ENCODE data around the gene EPS8L2.
"Not testable (repeated sequence)": the region's sequence is repeated elsewhere in the genome, so short reads cannot be mapped to it uniquely, and the experiment has no call there.

The EPS8L2 gene

DNA sequence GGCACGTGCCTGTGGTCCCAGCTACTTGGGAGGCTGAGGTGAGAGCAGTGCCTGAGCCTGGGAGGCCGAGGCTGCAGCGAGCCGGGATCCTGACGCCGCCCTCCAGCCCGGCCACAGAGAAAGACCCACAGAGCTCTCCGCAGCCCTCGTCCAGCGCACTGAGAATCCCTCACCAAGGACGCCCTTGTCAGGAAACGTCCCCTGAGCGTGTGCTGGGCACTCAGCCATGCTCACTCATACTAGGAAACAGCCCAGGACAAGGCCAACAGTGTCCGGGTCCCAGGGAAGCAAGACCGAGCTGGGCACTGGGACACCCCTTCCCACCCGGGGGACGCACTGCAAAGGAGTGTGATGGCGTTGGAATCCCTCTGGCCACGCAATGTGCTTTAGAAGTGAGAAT is 25.6 kb upstream of the EPS8L2 start:
- Mint-ChIP-seq H3K4me1 (peaks cover 13% of the 10 kb centered on the region), H3K27ac (no peak overlapping the region), H3K36me3 (peaks cover 87% of the 10 kb centered on the region), H3K4me3 (no peak overlapping the region), H3K9me3 (no peaks in the 10 kb centered on the region)
- no peak for ATAC-seq
- DNase-seq (ENCODE audit: low spot score in 2 of 2) = no peak

GRCh38 chr11:680970-681369 is 25.1 kb upstream of the EPS8L2 start:
- Mint-ChIP-seq H3K9me3 (no peaks in the 10 kb centered on the region), H3K27ac (no peak overlapping the region), H3K4me3 (no peak overlapping the region), H3K4me1 (peaks cover 13% of the 10 kb centered on the region), H3K36me3 (peaks cover 87% of the 10 kb centered on the region)
- ATAC-seq (peak; percentile 51), DNase-seq (ENCODE audit: low spot score in 2 of 2) (no peak)

- ATAC-seq = no peak
- Mint-ChIP-seq H3K27ac (no peak overlapping the region), H3K4me1 (peaks cover 11% of the 10 kb centered on the region), H3K9me3 (no peaks in the 10 kb centered on the region), H3K36me3 (peaks cover 84% of the 10 kb centered on the region), H3K4me3 (no peak overlapping the region)
- no peak for DNase-seq (ENCODE audit: low spot score in 2 of 2)
Measured at GRCh38 chr11:686451-687243, 19.4 kb upstream of the EPS8L2 start.

DNA sequence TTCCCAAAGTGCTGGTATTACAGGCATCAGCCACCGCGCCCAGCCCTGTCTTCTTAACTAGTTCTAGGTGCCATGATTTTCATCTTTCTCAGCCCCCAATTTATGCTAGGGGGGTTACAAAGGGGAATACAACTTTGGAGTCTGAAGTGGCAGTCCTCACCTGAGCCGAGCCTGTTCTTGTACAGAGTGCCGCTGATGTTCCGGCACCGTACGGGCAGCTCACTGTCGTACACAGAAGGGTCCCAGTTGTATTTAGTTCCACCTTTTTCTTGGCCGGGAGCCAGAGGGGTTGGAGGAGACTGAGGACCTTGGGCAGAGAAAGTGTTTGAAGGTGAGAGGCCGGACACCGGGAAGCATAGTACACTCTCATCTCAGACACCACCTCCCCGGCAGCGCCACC is 18.3 kb upstream of the EPS8L2 start:
- DNase-seq (ENCODE audit: low spot score in 2 of 2) = no peak
- Mint-ChIP-seq H3K4me3 (no peak overlapping the region), H3K27ac (peak overlapping the region; percentile 29), H3K36me3 (peaks cover 80% of the 10 kb centered on the region), H3K9me3 (no peaks in the 10 kb centered on the region), H3K4me1 (peaks cover 15% of the 10 kb centered on the region)
- no peak for ATAC-seq

GRCh38 chr11:688681-689080 is 17.4 kb upstream of the EPS8L2 start:
- H3K27ac Mint-ChIP-seq = no peak overlapping the region
- H3K9me3 Mint-ChIP-seq = no peaks in the 10 kb centered on the region
- no peak overlapping the region for H3K4me3 Mint-ChIP-seq
- DNase-seq (ENCODE audit: low spot score in 2 of 2) (no peak), ATAC-seq (no peak)
- peaks cover 24% of the 10 kb centered on the region for H3K4me1 Mint-ChIP-seq
- peaks cover 77% of the 10 kb centered on the region for H3K36me3 Mint-ChIP-seq

- no peaks in the 10 kb centered on the region for H3K9me3 Mint-ChIP-seq
- peaks cover 73% of the 10 kb centered on the region for H3K36me3 Mint-ChIP-seq
- H3K4me3 Mint-ChIP-seq = no peak overlapping the region
- no peak overlapping the region for H3K27ac Mint-ChIP-seq
- ATAC-seq (no peak), DNase-seq (ENCODE audit: low spot score in 2 of 2) (no peak)
- H3K4me1 Mint-ChIP-seq = peaks cover 28% of the 10 kb centered on the region
Measured at GRCh38 chr11:689625-690024, 16.4 kb upstream of the EPS8L2 start.

DNA sequence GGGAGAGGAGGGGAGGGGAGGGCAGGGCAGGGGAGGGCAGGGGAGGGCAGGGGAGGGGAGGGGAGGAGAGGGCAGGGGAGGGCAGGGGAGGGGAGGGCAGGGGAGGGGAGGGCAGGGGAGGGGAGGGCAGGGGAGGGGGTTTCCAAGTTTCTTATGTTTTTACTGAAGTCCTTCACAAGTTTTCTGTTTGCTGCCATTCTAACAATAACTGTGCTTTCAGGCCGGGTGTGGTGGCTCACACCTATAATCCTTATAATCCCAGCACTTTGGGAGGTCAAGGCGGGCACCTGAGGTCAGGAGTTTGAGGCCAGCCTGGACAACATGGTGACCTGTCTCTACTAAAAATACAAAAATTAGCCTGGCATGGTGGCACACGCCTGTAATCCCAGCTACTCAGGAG is 15.8 kb upstream of the EPS8L2 start:
- ATAC-seq; H3K9me3 Mint-ChIP-seq; DNase-seq (ENCODE audit: low spot score in 2 of 2); H3K27ac Mint-ChIP-seq; H3K4me3 Mint-ChIP-seq: not testable (repeated sequence)
- H3K4me1 Mint-ChIP-seq = peaks cover 28% of the 10 kb centered on the region
- H3K36me3 Mint-ChIP-seq = peaks cover 66% of the 10 kb centered on the region

GRCh38 chr11:690738-691633 is 15.0 kb upstream of the EPS8L2 start:
- Mint-ChIP-seq H3K36me3 (peaks cover 59% of the 10 kb centered on the region), H3K4me3 (no peak overlapping the region), H3K4me1 (peaks cover 28% of the 10 kb centered on the region), H3K9me3 (no peaks in the 10 kb centered on the region), H3K27ac (no peak overlapping the region)
- ATAC-seq = no peak
- DNase-seq (ENCODE audit: low spot score in 2 of 2) = peak in 1 of 2 donors; percentile 50

DNA sequence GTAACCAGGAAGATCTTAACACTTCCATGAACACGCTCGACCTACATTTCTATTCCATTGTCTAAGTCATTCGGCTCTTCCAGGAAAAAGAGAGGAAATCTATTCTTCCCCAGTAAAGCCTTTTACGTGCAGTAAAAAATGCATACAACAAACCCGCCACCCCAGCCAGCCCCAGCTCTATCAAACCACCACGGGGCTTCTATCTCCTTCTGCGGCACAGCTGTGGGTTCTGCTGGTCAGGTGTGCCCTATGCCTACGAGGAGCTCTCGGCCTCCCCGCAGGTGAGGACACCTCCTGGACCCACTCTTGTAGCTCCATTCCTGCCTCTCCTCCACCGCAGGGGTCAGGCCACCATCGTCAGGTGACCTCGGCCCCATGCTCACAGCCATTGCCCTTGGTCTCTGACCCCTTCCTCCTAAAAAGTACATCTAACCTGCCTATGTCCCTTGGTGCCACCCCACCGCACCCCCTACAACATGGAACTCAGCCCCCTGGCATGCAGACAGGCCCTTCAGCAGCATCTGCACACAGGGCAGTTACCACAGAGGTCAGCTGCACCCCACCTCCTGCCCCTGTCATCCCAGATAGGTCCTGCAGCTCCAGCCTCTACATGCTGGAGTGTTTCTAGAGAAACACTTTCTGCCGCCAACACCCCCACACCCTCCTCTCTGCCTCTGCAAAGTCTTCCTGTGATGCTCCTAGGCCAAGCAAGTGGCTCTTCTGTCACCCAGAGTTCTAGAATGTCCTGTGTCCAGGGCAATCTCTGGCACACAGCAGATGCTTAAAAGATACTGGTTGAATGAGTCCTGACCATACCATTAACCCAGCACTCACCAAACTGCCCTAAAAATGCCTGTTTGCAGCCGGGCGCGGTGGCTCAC is 14.1 kb upstream of the EPS8L2 start:
- H3K36me3 Mint-ChIP-seq = peaks cover 55% of the 10 kb centered on the region

GRCh38 chr11:692824-693414 is 13.1 kb upstream of the EPS8L2 start:
- peaks cover 42% of the 10 kb centered on the region for H3K4me1 Mint-ChIP-seq
- peaks cover 45% of the 10 kb centered on the region for H3K36me3 Mint-ChIP-seq
- peak overlapping the region; percentile 96 for H3K27ac Mint-ChIP-seq
- peak overlapping the region; percentile 85 for H3K4me3 Mint-ChIP-seq
- no peaks in the 10 kb centered on the region for H3K9me3 Mint-ChIP-seq
- ATAC-seq (no peak), DNase-seq (ENCODE audit: low spot score in 2 of 2) (no peak)

More for the DNA sequence above, 14.1 kb upstream of the EPS8L2 start:
- ATAC-seq (no peak), DNase-seq (ENCODE audit: low spot score in 2 of 2) (no peak)
- no peaks in the 10 kb centered on the region for H3K9me3 Mint-ChIP-seq
- H3K27ac Mint-ChIP-seq = peak overlapping the region; percentile 12
- H3K4me1 Mint-ChIP-seq = peaks cover 34% of the 10 kb centered on the region
- no peak overlapping the region for H3K4me3 Mint-ChIP-seq

DNA sequence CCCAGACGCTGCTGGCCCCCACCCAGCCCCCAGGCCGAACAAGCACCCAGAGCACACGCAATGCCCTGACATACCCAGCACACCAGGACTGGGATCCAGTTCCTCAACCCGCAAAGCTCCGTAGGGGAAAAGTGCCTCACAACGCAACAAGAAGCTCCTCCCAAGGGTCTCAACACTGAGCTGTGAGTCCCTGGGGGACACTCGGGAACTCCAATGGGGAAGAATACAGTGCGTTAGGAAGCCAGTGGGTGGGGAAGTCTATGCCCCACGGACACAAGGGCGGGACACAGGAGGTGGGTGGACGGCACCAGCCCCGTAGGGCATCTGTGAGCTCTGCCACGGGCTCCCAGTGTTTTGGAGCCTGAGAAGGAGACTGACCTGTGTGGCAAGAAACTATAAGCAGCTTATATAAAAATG is 12.6 kb upstream of the EPS8L2 start:
- Mint-ChIP-seq H3K9me3 (no peaks in the 10 kb centered on the region), H3K27ac (peak overlapping the region; percentile 96), H3K4me3 (peak overlapping the region; percentile 85), H3K36me3 (peaks cover 40% of the 10 kb centered on the region), H3K4me1 (peaks cover 47% of the 10 kb centered on the region)
- DNase-seq (ENCODE audit: low spot score in 2 of 2) (no peak), ATAC-seq (no peak)

DNA sequence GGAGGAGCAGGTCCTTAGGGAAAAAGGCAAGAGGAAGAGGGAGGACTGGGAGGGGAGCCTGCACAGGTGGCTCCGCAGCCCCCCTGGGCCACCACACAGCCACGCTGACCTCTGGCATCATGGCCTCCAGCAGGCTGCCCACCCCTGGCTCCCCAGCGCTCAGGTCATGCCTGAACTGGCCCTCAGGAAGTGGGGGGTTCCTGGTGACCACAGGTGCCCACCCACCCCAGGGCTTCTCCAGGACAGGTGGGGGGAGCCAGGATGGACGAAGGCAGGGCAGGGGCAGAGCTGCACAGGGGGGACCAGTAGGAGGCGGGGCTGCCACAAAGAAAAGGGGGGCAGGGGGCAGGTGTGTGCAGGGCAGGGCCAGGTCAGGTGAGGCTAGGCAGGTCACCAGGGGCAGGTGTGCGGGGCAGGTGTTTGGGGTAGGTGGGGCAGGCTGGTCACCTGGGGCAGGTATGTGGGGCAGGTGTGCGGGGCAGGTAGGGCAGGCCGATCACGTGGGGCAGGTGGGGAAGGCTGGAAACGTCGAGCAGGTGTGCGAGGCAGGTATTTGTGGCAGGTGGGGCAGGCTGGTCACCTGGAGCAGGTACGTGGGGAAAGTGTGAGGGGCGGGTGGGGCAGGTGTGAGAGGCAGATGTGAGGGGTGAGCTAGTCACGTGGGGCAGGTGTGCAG is 12.0 kb upstream of the EPS8L2 start:
- peak overlapping the region; percentile 96 for H3K27ac Mint-ChIP-seq
- no peaks in the 10 kb centered on the region for H3K9me3 Mint-ChIP-seq
- DNase-seq (ENCODE audit: low spot score in 2 of 2) (no peak), ATAC-seq (no peak)
- H3K4me1 Mint-ChIP-seq = peaks cover 47% of the 10 kb centered on the region
- H3K36me3 Mint-ChIP-seq = peaks cover 34% of the 10 kb centered on the region
- peak overlapping the region; percentile 85 for H3K4me3 Mint-ChIP-seq

DNA sequence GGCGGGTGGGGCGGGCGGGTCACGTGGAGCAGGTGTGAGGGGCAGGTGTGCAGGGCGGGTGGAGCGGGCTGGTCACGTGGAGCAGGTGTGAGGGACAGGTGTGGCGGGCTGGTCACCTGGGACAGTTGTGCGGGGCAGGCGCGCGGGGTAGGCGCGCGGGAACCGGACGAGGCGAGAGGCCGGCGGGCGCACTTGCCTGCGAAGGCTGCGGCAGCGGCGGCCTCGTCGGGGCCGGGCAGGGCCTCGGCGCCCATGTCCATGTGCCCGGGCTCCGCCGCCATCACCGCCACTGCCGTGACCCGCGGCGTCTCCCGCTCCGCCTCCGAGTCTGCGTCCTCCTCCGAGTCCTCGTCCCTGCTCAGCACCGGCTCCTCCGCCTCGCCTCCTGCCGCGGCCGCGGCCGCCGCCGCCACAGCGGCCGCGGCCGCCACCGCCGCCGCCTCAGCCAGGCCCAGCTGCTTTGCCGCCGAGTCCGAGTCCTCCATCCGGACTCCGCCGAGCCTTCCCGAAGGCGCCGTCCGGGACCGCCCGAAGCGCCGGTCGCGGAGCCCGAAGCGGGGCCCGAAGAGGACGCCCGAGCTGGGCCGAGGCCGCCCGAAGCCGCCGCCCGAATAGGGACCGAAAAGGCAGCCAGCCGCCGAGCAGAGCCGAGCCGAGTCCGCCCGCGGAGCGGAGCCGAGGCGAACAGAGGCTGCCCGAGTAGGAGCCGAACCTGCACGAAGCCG is 11.3 kb upstream of the EPS8L2 start, which contains the start of gene DEAF1:
Gene DEAF1 (minus strand): TSS at position 660 of the 725 bp plus-strand sequence. CDS start 175 bp downstream, at position 485.
- Mint-ChIP-seq H3K4me1 (peaks cover 47% of the 10 kb centered on the region), H3K27ac (peak within 1 kb of the TSS; percentile 99), H3K36me3 (peaks cover 27% of the 10 kb centered on the region), H3K4me3 (peak within 1 kb of the TSS; percentile 85), H3K9me3 (no peaks in the 10 kb centered on the region)
- DNase-seq (ENCODE audit: low spot score in 2 of 2) (peak in 1 of 2 donors; percentile 72), ATAC-seq (peak; percentile 86)

DNA sequence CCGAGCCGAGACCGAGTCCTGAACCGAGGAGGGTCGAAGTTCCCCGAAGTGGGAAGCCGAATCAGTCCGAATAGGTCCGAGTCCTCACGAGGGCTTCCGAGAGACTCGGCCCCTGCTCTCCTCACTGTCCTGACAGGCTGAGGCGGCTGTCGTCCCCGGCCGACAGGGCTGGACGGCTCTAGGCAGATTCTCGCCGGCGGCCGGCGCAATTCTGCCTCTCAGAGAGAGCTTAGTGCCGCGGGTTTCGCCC is 10.8 kb upstream of the EPS8L2 start:
- ATAC-seq = no peak
- Mint-ChIP-seq H3K9me3 (no peaks in the 10 kb centered on the region), H3K4me3 (peak overlapping the region; percentile 85), H3K4me1 (peaks cover 47% of the 10 kb centered on the region), H3K27ac (peak overlapping the region; percentile 99), H3K36me3 (peaks cover 22% of the 10 kb centered on the region)
- peak; percentile 99 to 100 for DNase-seq (ENCODE audit: low spot score in 2 of 2)
